A549 treated with AZD2906 at 1 μM for 4 hours (cell line): ENCODE results near the gene BMP4. TPM values are rescaled to one million over a fixed set of nuclear protein-coding genes. Genes with fewer than 3 reads are reported as not detected.

Experiments
- total RNA-seq: library from RNA; stranded (reverse); fragments of 200-300 nt; extraction: Qiagen RNA extraction; gene quantifications from 5 replicates; pipeline ENCODE4 v1.2.3, GENCODE V29; 2022

BMP4 gene
- 2.3 to 3.0 TPM (median 2.4 TPM) in 5 replicates for total RNA-seq

GRCh38 chr14:53956427-53957201 is at the start of gene BMP4:
Gene BMP4, minus strand, starts transcription at chr14:53956825. Its CDS starts 4,603 bp downstream, at chr14:53952222.

